HG02981 (cell line): ENCODE results near the gene TBC1D22B.

ENCODE experiments used
- ATAC-seq: cut with Tn5 transposase; IDR thresholded peaks from one replicate; pipeline ENCODE4 v1.9.1; 2021; ENCODE audit warnings: mild to moderate bottlenecking, moderate library complexity; ENCODE audit not compliant: unreplicated experiment

The TBC1D22B gene

DNA sequence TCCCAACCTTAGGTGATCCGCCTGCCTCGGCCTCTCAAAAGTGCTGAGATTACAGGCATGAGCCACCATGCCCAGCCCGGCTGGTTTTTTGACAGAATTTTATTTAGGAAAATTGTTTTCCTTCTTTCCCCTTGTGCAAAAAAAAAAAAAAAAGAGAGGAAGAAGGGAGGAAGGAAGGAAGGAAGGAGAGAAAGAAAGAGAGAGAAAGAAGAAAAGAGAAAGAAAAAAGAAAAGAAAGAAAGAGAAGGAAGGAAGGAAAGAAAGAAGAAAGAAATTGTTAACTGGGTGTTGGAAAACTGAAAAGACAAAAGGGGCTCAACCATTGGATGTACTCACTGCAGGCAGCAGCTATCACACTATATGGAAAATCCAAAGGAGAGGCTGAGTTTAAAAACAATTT, 94.8 kb downstream of the TBC1D22B start:
- ATAC-seq, result no peak

DNA sequence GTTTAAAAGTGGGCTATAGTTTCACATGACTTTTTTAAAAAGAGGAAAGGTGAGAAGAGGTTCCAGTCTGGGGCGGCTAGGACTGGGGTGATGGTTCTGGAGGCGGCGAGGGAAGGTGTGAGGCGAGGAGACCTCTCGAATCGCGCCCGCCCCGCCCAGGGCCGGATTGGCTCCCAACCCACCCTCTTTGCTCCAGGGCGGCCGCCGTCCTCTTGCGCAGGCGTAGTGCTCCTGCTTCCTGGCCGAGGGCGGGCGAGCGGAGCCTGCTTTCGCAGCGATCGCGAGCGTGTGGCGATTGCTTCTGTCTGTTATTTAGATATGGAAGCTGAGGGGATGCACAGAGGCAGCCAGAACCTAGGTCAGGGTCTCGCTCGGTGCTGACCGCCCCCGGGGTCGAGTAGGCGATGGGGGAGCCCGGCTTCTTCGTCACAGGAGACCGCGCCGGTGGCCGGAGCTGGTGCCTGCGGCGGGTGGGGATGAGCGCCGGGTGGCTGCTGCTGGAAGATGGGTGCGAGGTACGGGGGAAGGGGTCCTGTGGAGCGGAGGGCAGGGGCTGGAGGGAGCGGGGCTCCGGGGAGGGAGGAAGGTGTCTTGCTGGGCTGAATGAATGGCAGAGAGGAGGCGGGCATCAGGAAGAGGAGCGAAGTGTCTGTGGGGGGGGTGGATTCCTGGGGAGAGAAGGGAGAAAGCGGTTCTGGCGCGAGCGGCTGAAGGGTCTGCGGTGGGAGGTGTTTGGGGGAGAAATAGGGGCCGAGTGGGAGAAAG, 96.4 kb downstream of the TBC1D22B start, which contains the start of gene RNF8:
RNF8 (plus strand) TSS at position 223 of the 765 bp plus-strand sequence; CDS start at position 405, 182 bp downstream.
- ATAC-seq, result peak; percentile 90

DNA sequence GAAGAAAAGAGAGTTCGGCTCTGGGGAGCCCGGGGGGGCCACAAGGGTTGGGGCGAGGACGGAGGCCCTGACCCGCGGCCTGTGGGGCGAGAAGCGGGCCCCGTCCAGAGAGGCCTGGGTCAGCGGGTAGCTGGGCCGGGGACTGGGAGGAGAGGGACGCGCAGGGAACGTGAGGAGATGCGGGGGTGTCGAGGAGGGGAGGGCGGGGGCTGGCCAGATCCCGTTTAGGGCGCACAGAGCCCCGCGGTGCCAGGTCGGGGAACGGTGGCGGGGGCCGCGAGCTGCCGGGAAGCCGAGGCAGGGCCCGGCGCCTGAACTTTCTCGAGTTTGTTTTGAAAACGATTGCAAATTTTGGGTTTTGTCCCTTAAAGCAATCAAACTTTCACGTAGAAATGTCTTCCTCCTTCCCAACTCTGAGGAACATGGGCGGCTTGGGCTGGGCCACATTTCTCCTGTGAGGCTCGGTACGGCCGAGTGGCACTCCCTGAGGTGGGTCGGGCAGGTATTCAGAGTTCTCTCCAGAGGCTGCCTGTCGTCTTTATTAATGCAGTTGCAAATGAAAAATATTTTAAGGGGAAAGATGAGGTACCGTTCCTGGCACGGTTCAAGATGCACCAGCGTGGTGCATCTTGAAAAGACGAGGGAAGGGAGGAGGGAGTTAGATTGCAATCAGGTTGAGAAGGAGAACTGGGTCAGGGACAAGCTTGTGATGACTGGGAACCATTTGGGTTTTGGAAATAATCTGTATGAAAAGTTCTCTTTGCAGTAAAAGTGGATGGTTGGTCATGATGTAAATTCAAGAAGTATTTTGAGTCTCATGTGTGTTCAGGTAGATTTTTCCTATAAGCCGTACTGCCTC, 97.2 kb downstream of the TBC1D22B start:
- ATAC-seq, result no peak

DNA sequence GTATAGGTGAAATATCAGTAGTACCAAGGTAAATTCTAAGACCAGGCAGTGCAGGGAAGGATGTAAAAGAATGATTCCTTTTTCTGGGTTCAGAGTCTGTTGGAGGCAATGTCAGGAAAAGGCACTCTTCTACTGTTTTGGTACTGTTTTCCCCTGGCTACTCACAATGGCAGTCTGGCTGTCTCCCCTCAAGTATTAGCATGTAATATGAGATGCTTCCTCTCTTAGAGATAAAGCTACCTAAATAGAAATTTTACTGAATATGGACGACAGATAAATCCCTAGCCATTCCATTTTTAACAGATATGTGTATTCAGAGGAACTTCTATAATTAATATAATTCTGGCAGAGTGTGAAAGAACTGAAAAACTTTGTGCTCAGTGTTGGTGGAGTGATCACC, 99.7 kb downstream of the TBC1D22B start:
- ATAC-seq, result no peak

DNA sequence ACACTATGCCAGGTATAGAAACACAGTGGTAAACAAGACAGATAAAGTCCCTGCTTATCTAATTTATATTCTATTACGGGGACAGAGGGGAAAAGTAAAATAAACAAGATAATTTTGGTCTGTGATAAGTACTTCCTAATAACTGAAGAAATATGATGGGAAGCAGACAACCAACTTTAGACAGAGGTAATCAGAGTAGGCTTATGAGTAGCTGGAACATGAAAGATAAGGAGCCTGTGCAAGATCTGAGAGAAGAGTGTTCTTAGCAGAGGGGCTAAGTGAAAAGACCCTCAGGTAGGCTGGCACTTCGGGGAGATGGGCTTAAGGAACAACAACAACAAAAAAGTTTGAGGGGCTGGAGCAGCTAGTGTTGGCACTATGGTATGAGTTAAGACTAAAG, 100.3 kb downstream of the TBC1D22B start:
- ATAC-seq, result no peak

DNA sequence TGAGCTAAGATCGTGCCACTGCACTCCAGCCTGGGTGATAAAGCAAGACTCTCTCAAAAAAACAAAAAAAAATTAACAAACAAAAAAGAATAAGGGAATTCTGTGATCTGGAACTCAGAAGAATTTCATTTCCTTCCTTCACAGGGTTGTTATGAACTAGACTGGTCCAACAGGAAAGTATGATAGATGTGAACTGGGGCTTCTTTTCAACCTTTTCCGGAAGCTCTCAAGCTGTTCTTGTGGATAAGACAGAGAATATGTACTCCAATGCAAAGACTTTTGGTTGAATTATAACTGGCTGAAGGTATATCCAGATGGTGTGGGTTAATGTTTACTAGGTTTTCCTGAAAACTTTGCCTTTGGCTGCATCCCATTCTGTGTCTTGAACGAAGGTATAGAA, 101.5 kb downstream of the TBC1D22B start:
- no peak for ATAC-seq

DNA sequence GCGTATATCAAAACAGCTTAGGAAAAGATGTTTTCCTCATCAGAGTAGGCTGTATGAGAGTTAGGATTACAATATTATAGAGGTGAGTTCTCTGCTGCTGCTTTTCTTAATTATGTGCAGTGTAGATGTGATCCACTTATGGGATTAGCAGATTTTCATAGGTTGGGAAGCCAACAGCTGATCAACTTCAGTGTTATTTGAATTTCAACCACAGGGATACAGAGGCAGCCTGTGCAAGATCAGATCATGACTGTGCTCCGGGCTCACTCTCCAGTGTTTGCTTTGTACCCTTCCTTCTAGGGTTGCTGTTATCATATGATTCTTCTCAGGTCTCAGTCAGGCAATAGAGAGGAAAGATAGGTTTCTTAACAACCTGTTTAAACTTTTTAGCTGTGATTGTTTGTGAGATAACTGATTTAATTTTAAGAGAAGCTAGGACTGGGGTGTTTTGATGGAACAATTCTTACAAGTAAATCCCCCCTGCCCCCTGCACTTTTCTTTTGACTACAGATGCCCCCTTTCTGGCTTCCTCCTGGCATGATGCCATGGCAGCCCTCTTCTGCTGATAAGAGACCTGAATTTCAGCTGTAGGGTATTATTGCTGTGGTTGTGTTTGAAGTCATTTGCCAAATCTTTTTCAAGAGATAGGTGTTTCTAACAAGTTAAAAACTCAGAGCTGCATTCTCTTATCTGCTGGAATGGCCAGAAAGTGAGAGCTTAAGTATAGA, 104.7 kb downstream of the TBC1D22B start:
- no peak for ATAC-seq

DNA sequence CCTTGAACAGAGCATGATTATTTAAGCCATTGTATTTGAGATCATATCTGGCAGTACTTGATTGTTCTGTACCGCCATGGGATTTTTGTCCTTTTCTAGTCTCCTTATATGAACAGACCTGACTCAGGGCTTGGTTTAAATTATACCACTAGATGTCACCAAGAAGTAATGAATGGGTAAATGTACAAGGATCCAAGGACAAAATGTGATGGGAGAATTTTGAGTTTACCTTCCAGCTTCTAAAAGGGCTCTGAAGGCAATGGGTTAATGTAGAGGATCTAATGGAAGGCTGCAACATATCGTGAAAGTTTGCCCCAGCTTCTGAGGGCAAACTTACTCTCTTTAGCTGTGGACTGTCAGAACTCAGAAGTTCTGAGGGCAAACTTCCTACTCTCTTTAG, 108.2 kb downstream of the TBC1D22B start:
- ATAC-seq, result no peak

DNA sequence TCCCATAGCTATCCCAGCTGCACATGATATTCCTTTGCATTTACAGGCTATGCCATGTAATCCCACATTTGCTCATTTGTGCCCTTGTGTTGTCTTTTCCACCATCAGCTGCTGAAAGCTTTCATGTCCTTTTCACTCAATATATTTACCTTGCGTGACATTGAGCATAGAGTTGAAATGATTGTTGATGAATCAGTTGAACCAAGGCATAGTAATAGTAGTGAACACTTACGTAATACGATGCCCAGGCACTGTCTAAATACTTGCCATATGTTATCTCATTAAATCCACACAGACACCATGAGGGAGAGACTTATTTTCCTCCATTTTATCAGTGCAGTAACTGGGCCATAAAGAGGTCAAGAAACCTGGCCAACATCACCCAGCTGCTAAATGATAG, 109.3 kb downstream of the TBC1D22B start:
- ATAC-seq, result no peak

DNA sequence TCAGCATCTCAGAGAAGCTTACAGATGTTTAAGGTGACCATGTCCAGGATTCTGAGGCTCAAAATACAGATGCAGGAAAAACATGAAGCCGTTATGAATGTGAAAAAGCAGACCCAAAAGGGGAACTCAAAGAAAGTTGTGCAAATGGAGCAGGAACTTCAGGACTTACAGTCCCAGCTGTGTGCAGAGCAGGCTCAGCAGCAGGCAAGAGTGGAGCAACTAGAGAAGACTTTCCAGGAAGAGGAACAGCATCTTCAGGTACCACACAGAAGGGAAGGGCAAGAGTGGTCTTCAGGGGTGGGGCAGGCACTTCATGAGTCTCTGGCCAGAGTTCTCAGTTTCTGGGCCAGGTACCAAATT, 111.4 kb downstream of the TBC1D22B start:
- ATAC-seq, result no peak

DNA sequence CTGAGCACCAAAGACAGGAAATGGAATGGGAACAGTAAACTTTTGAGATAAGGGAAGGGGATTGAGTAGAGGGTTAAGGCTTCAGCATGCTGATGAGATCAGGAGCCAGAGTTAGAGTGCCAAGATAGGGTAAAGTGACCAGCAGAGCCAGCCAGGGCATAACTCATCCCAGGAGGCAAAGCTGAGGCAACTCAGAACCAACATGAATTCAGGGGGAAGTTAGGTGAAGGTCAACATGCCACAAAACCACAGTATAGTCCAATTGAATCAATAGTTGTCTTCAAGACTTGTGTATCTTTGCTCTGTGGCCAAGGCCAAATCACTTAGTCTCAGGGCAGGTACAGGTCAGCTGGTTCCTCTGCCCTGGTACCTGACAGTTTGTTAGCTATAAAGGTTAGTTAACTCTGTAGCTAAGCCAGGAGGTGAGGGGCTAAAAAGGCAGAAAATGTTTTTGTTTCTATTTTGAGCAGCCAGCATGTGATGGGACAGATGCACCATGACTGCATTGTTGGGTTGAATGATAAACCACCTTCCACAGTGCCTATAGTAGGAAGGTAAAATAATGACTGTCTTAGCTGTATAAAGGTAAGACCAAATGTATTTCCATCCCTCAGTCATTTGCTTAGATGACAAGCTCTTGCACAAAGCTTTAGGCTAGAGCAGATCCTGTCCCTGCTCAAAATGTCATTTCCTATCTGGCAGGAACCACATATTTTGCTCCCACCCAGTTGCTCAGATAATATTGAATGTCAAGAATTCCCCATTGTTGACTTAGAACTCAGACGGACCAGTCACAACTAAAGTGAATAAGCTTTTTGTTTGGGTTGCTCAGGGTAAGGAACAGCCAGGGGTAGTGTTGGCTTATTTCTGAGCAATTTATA, 112.0 kb downstream of the TBC1D22B start:
- ATAC-seq, result no peak

DNA sequence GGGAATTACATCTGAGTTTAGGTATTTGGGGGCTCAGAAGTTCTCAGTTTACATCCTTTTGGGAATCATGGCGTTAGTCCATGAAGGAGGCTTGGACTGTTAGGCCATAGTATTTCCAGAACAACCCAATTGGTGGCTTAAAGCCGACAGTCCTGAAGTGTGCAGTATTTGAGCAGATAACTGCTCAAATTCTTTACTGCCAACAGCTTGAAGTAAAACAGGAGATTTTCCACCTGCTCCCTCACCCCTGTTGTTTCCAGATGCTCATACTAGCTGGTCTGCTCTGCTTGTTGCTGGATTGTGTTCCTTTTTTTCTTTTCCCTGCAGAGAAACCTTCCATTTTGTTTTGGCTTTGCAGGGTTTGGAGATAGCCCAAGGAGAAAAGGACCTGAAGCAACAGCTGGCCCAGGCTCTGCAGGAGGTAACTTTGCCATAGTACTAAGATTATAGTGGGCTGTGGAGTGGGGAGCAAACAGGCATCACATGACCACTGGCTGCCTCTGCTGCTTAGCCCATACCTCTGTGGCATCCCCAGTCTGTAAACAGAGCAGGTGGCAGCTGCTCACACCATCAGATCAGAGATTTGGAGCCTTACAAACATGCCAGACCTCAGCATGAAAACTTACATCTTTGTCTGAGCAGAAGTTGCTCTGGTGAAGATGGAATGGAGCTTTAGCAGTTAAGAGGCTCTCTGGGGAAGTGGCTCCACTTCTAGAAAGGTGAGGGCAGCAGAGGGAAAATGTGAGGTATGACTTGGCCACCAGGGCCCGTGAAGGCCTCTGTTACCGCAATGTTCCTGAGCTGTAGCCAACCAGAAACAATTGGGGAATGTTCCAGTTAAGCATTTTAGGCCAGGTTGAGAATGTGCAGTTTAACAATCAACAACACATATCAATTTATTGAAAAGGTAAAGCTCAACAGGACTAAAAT, 113.8 kb downstream of the TBC1D22B start:
- ATAC-seq, result no peak

DNA sequence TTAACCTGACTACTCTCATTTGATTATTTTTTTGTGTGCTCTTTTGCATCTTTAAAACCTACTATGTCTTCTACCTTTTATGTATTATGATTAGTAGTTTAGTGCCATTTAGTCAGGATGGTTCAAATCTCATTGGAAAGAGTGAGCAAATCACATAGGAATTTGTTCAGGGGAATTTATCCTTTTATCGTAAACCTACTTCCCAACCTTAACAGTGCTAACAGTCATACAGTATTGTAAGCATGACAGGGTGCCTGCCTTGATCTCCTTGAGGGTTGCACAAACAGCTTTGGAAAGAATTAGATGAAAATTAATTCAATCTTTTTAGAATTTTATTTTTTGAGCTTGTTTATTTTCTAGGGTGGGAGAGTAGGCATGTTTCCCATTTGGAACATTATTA, 114.5 kb downstream of the TBC1D22B start:
- ATAC-seq, result no peak

DNA sequence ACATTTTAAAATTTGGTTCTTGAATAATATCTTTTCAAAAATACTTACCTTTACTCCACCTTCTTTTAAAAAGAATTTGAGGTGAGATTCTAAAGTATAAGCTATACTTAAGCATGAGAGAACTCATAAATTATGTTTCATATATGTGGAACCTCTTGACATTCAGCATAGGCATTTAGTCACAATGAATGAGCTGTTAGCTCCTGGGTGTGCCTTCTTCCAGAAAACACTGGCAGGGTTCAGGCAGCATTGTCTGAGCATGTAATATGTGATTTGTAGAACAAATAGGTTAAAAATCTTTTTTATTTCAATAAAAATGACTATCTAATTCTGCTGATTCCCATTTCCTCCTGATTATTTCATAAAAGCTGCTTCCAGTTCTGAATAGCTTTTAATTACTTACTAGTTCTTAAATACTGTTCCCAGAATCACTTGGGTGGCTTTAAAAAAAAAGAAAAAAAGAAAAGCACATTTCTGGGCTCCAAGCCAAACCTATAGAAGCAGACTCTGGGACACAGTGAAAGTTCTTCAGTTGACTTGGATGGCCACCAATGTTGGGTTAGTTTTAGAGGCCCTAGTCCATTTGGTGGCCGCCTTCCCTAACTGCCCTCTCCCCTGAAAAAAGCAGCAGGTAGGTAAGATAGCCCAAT, 116.4 kb downstream of the TBC1D22B start:
- ATAC-seq, result no peak

DNA sequence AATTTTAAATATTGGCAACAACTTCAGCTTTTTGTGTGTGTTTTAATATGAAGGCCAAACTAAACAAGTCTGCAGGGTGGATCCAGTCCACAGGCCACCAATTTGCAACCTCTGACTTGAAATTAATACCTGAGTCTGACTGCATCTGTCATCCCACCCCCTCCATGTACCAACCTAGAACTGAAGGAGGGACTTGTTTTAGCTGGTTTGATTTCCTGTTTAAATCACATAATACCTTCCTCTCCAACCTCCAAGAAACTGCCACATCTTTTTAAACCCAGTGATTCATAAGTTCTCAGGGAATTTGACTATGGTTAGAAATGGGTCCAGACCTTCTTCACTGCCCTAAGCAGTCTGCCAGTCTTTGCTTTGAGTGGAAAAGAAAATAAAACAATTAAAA, 117.8 kb downstream of the TBC1D22B start:
- ATAC-seq, result no peak

DNA sequence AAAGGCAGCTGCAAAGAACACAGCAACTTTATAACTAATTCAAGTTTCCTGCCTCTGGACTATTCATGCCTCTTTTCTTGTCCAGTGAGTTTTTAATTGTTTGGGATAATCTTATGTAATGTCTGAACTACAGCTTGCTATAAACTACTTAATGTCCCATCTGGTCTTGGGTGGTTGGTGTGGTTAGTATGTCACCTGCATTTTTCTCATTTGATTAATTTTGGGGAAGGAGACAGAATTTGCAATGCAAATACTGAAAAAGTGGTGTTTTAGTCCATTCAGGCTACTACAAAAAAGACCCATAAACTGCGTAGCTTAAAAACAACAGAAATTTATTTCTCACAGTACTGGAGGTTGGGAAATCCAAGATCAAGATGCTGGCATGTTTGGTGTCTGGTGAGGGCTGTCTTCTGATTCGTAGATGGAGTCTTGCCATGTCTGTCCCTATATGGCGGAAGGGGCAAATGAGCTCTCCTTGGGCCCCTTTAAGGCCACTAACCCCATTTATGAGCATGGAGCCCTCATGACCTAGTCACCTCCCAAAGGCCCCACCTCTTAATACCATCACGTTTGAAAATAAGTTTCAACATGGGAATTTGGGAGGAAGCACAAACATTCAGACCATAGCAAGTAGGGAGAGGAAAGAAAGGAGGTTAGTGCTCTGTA, 118.6 kb downstream of the TBC1D22B start:
- ATAC-seq, result no peak

DNA sequence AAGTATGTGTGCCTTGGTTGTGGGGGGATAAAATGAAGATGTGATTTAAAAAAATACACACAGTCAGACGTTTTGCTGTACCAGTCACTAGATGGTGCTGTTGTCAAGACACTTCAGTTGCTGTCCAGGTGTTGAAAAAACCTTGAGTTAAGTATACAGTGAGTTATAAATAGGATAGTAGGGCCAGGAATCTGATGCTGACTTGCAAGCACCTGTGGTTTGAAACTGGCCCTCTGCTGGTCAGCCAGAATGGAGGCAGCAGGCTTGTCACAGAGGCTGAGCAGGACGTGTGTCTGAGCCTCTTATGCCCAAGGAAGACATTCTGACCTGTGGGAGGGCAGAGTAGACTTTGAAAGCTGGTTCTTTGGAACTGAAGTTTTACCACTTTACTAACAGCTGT, 124.0 kb downstream of the TBC1D22B start:
- no peak for ATAC-seq
